Measurements from ENCODE around the gene PRORP. TPM values are rescaled to one million over a fixed set of nuclear protein-coding genes. Genes with fewer than 3 reads are reported as not detected.

PRORP gene
- total RNA-seq, 2 donors from 2014 or later: 12.5 to 21.8 TPM

DNA sequence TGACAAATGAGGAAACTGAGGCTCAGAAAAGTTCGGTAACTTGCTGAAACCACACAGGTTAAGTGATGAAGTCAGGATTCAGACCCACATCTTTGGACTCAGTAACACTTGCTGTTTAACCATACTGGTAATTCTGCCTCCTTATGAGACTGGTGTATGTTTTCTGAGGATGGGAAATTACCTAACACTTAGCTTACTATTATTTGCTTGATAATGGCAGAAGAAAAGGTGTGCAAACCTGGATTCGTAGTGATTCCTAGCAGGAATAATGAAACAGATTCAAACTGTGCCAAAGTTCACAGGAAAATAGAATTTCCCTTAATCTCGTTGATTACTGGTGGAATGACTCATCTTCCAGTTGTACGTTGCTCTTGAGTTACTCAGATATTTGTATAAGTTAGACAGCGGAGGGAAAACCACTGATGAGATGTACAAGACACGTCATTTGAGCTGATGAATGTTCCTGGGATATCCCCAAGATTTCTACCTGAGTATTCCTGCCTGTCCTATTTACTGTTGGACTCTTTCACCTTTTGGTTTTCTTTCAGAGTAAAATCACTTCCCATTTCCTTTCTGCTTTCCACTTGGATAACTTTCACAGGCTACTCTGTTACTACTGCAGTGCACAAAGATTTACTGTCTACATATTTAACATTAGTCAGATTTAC is 37.5 kb downstream of the PRORP start:
- Histone ChIP-seq H3K4me3 (no peak overlapping the region), H3K27me3 (no peaks in the 10 kb centered on the region), H3K4me1 (peaks cover 25% of the 10 kb centered on the region), H3K27ac (peak overlapping the region in 1 of 4 donors; percentile 39), H3K9me3 (no peaks in the 10 kb centered on the region), H3K36me3 (replicated peaks in 1 of 2; ENCODE audit: insufficient read depth in 1 of 2, low read depth in 2 of 2) (no peaks in the 10 kb centered on the region)
- intact Hi-C loops (cut with DNase I): no loop called here
- TF ChIP-seq POLR2A (IDR thresholded peaks at IDR 0.05): no peak
- TF ChIP-seq, protein P1, sequence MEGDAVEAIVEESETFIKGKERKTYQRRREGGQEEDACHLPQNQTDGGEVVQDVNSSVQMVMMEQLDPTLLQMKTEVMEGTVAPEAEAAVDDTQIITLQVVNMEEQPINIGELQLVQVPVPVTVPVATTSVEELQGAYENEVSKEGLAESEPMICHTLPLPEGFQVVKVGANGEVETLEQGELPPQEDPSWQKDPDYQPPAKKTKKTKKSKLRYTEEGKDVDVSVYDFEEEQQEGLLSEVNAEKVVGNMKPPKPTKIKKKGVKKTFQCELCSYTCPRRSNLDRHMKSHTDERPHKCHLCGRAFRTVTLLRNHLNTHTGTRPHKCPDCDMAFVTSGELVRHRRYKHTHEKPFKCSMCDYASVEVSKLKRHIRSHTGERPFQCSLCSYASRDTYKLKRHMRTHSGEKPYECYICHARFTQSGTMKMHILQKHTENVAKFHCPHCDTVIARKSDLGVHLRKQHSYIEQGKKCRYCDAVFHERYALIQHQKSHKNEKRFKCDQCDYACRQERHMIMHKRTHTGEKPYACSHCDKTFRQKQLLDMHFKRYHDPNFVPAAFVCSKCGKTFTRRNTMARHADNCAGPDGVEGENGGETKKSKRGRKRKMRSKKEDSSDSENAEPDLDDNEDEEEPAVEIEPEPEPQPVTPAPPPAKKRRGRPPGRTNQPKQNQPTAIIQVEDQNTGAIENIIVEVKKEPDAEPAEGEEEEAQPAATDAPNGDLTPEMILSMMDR (IDR thresholded peaks at IDR 0.05): no peak
- DNase-seq (no peak), ATAC-seq (peak; percentile 64)
- 38 to 46% methylated on average over 6 of the region's 6 CpGs for WGBS, 2 donors

DNA sequence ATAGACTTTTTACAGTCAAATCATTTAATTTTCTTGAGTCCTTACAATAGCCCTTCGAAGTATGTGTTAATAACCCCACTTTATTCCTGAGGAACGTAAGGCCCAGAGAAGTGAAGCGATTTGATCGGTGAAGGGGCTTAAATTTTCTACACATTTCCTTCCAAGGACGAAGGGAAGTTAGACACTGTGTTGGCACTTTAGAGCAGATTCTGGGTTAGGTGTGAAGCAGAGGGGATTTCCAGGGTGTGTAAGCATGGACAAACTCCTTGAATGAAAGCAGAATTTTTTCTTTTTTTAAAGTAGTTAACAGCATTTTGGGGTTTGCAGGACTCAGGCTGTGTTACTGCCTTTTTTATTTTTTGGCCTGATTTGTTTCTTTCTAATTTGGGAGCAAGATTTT is 38.9 kb downstream of the PRORP start:
- TF ChIP-seq POLR2A (IDR thresholded peaks at IDR 0.05): no peak
- TF ChIP-seq, protein P1 (IDR thresholded peaks at IDR 0.05): no peak
- Histone ChIP-seq H3K27me3 (no peaks in the 10 kb centered on the region), H3K4me3 (no peak overlapping the region), H3K27ac (no peak overlapping the region), H3K9me3 (no peaks in the 10 kb centered on the region), H3K36me3 (replicated peaks in 1 of 2; ENCODE audit: insufficient read depth in 1 of 2, low read depth in 2 of 2) (no peaks in the 10 kb centered on the region), H3K4me1 (peaks cover 19% of the 10 kb centered on the region)
- DNase-seq (no peak), ATAC-seq (no peak)
- intact Hi-C loops (cut with DNase I): no loop called here
- WGBS, 2 donors: 83 to 84% methylated on average over 5 of the region's 5 CpGs

DNA sequence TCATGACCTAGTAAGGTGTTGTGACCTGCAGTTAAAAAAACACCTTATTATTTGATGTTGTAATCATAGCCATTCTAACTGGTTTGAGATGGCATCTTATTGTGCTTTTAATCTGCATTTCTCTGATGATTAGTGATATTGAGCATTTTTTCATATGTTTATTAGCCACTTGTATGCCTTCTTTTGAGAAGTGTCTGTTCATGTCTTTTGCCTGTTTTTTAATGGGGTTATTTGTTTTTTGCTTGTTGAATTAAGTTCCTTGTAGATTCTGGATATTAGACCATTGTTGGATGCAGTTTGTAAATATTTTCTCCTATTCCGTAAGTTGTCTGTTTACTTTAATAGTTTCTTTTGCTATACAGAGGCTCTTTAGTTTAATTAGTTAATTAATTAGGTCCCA is 41.0 kb downstream of the PRORP start:
- no peak for DNase-seq
- Histone ChIP-seq H3K27me3 (no peaks in the 10 kb centered on the region), H3K27ac (no peak overlapping the region), H3K4me1 (peaks cover 15% of the 10 kb centered on the region), H3K36me3 (replicated peaks in 1 of 2; ENCODE audit: insufficient read depth in 1 of 2, low read depth in 2 of 2) (no peaks in the 10 kb centered on the region), H3K4me3 (no peak overlapping the region), H3K9me3 (no peaks in the 10 kb centered on the region)
- ATAC-seq: no peak
- intact Hi-C loops (cut with DNase I): no loop called here
- no peak for TF ChIP-seq POLR2A (IDR thresholded peaks at IDR 0.05)
- TF ChIP-seq, protein P1 (IDR thresholded peaks at IDR 0.05): no peak
- 76 to 97% methylated on average over 1 of the region's 1 CpG for WGBS, 2 donors

DNA sequence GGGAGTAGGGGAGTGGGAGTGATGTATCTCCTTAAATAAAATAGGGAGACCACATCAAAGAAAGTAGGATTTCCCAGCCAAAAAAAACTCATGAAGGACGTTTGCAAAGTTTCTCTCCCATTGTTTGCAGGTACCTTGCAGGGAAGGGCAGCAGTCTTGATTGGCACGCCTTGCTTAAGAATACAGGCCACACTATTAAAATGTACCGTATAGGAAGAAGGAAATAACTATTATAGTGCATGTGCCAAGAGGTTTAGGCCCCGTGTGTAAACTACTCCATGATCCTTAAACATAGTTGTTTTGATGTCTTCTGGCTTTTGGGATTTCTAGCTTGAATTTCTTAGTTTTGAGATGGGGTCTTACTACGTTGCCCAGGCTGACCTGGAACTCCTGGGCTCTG is 42.5 kb downstream of the PRORP start:
- ATAC-seq (no peak), DNase-seq (no peak)
- Histone ChIP-seq H3K27me3 (no peaks in the 10 kb centered on the region), H3K4me3 (no peak overlapping the region), H3K27ac (no peak overlapping the region), H3K4me1 (peaks cover 5% of the 10 kb centered on the region), H3K9me3 (no peaks in the 10 kb centered on the region), H3K36me3 (replicated peaks in 1 of 2; ENCODE audit: insufficient read depth in 1 of 2, low read depth in 2 of 2) (no peaks in the 10 kb centered on the region)
- 72 to 80% methylated on average over 5 of the region's 5 CpGs for WGBS, 2 donors
- intact Hi-C loops (cut with DNase I): no loop called here
- TF ChIP-seq POLR2A (IDR thresholded peaks at IDR 0.05): no peak

DNA sequence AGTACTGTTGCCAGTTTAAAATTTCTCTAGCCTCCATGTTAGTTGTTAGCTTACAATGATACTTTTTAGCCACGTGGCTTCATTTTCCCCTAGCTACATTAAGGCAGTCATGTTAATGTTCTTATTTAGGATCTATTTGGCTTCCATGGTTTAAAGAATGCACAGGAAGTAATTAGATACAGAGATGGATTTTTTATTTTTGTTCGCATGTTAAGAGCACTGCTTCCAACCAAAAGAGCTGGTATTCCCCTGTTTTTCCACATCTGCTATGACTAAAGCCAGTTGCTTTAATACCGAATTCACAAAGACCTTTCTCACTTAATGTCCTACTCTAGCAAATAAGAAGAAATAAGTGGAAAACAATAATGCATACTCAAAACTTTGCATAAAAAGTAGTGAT is 45.1 kb downstream of the PRORP start:
- no peaks in the 10 kb centered on the region for H3K9me3 ChIP-seq
- WGBS, 2 donors: 90 to 91% methylated on average over 3 of the region's 3 CpGs
- no peaks in the 10 kb centered on the region for H3K4me1 ChIP-seq
- TF ChIP-seq, protein P1 (IDR thresholded peaks at IDR 0.05): no peak
- no peak for TF ChIP-seq POLR2A (IDR thresholded peaks at IDR 0.05)
- H3K36me3 ChIP-seq (replicated peaks in 1 of 2; ENCODE audit: insufficient read depth in 1 of 2, low read depth in 2 of 2): no peaks in the 10 kb centered on the region
- no peak for ATAC-seq
- intact Hi-C loops (cut with DNase I): no loop called here
- H3K27me3 ChIP-seq: no peaks in the 10 kb centered on the region
- no peak overlapping the region for H3K27ac ChIP-seq
- H3K4me3 ChIP-seq: no peak overlapping the region
- DNase-seq: no peak

Other genes starting within 250 kb of the PRORP start
- gene BAZ1A, start 247.2 kb upstream of the PRORP start, total RNA-seq: 10 to 100 TPM; 10.5 to 18.2 TPM
- 10 to 100 TPM; 38.2 to 61.5 TPM for gene SRP54, start 139.6 kb upstream of the PRORP start, total RNA-seq
- gene FAM177A1, start 76.3 kb upstream of the PRORP start, total RNA-seq: 10 to 100 TPM; 11.5 to 22.3 TPM
- gene PPP2R3C, start 562 bp upstream of the PRORP start, total RNA-seq: 10 to 100 TPM in 1 of 2 donors, 1 to 10 TPM in 1; 4.3 to 20.0 TPM
- gene PSMA6, start 169.8 kb downstream of the PRORP start, total RNA-seq: 10 to 100 TPM; 39.6 to 43.1 TPM

Data from body of pancreas (tissue), 4 donors.